GM12801 (cell line): ENCODE measurements around the gene C2CD4D.

ENCODE experiments used
- CTCF ChIP-seq: IDR thresholded peaks from one replicate; pipeline ENCODE4 v1.5.1; 2011; ENCODE audit warnings: control low read depth; ENCODE audit not compliant: insufficient read length; ENCODE audit errors: extremely low read depth

C2CD4D gene

GRCh38 chr1:151799179-151800022 is 40.2 kb downstream of the C2CD4D start:
- TF ChIP-seq CTCF: no peak

GRCh38 chr1:151798571-151798970 is 41.0 kb downstream of the C2CD4D start:
- no peak for TF ChIP-seq CTCF

GRCh38 chr1:151790940-151791651 is 48.5 kb downstream of the C2CD4D start:
- no peak for TF ChIP-seq CTCF

- TF ChIP-seq CTCF: no peak
Measured at GRCh38 chr1:151790071-151790939, 49.3 kb downstream of the C2CD4D start, which contains the start of gene TDRKH. Gene TDRKH, minus strand, starts transcription at chr1:151790500. Its CDS starts 7,478 bp downstream, at chr1:151783022.
